Spleen (tissue), 7 donors: Measurements from ENCODE around the gene BMP5.

Experiments used
- CTCF ChIP-seq, 11 experiments: fragments of 200-600 bp in 7 of 11; fragments of 450-650 bp in 4 of 11; sonication (generic) in 4 of 11; IDR thresholded peaks in 8 of 11; conservative IDR thresholded peaks in 3 of 11; 1 replicate in 7 of 11; 2 replicates in 4 of 11; pipeline versions ENCODE4 v1.4.0 to v1.8.0; 2016 to 2021; ENCODE audit warnings: antibody characterized with exemption in 11 of 11, inconsistent platforms in 4 of 11, mild to moderate bottlenecking in 1 of 11
- POLR2AphosphoS5 ChIP-seq, 3 donors: sonication (generic); formaldehyde crosslinking; IDR thresholded peaks; one replicate each; pipeline ENCODE4 v1.5.1; 2017; ENCODE audit warnings: antibody characterized with exemption in 3 of 3
- donor health status: DM: no; HTN: no; CAD: no; lungs with moderate emphysema.
- donor health status: DM: no; HTN: no; CAD: no.
- donor health status: DM: no; HTN: no; CAD: no.

- TF ChIP-seq CTCF (IDR thresholded peaks at IDR 0.05 in 8 of 11, conservative IDR thresholded peaks at IDR 0.05 in 3 of 11) (no peak), POLR2AphosphoS5 (IDR thresholded peaks at IDR 0.05) (no peak)
Observed at GRCh38 chr6:55708711-55709110, 166.7 kb downstream of the BMP5 start.
